Fibroblast of lung (primary cell): Measurements from ENCODE around the gene PTK7.

Experiments used
- CTCF ChIP-seq, 2 donors: IDR thresholded peaks in 1 of 2; conservative IDR thresholded peaks in 1 of 2; 1 replicate in 1 of 2; 2 replicates in 1 of 2; pipeline ENCODE4 v1.5.1; 2011 to 2012; ENCODE audit warnings: low read length in 2 of 2, control low read depth in 1 of 2, inconsistent platforms in 1 of 2, low read depth in 1 of 2, mild to moderate bottlenecking in 1 of 2
- EZH2 ChIP-seq: IDR thresholded peaks from 2 replicates; pipeline ENCODE4 v1.5.1; 2012; ENCODE audit warnings: low read length, control low read depth, mild to moderate bottlenecking; ENCODE audit errors: missing control alignments

- no peak for TF ChIP-seq CTCF (conservative IDR thresholded peaks at IDR 0.05 in 1 of 2, IDR thresholded peaks at IDR 0.05 in 1 of 2; ENCODE audit: low read depth in 1 of 2, low read length in 2 of 2)
- no peak for TF ChIP-seq EZH2
Observed at GRCh38 chr6:43096451-43097097, 20.5 kb downstream of the PTK7 start.
